ENCODE measurements around the gene TMEM168. TPM values are rescaled to one million over a fixed set of nuclear protein-coding genes. Genes with fewer than 3 reads are reported as not detected.
"Not testable (repeated sequence)": the region's sequence is repeated elsewhere in the genome, so short reads cannot be mapped to it uniquely, and the experiment has no call there.

Gene TMEM168
- total RNA-seq, 4 donors from 2014 or later, result 10.3 to 119 (median 52.8) TPM

- peaks cover 0 to 29% of the 10 kb centered on the region in 2 donors for H3K9me3 ChIP-seq
- intact Hi-C loops (cut with DNase I; ENCODE audit: low total_unique reads), result no loop called here
- TF ChIP-seq CTCF (IDR thresholded peaks at IDR 0.05) (no peak), POLR2A (IDR thresholded peaks at IDR 0.05) (no peak)
- no peaks in the 10 kb centered on the region for H3K4me1 ChIP-seq
- H3K36me3 ChIP-seq, result no peaks in the 10 kb centered on the region
- no peak overlapping the region for H3K27ac ChIP-seq
- H3K27me3 ChIP-seq, result no peaks in the 10 kb centered on the region
- DNase-seq, result no peak
- H3K4me3 ChIP-seq, result no peak overlapping the region
Measured at GRCh38 chr7:112735261-112735660, 54.9 kb downstream of the TMEM168 start.

GRCh38 chr7:112731324-112731723 lies 58.9 kb downstream of the TMEM168 start:
- H3K4me3 ChIP-seq; H3K36me3 ChIP-seq; intact Hi-C loops (cut with DNase I; ENCODE audit: low total_unique reads); H3K4me1 ChIP-seq; H3K27me3 ChIP-seq; H3K27ac ChIP-seq; DNase-seq: not testable (repeated sequence)
- peaks cover 0 to 20% of the 10 kb centered on the region in 2 donors for H3K9me3 ChIP-seq

GRCh38 chr7:112726076-112726475 lies 64.1 kb downstream of the TMEM168 start:
- intact Hi-C loops (cut with DNase I; ENCODE audit: low total_unique reads), result no loop called here
- Histone ChIP-seq H3K9me3 (no peaks in the 10 kb centered on the region), H3K36me3 (no peaks in the 10 kb centered on the region), H3K27me3 (no peaks in the 10 kb centered on the region), H3K4me3 (no peak overlapping the region), H3K4me1 (no peaks in the 10 kb centered on the region), H3K27ac (no peak overlapping the region)
- TF ChIP-seq POLR2A (IDR thresholded peaks at IDR 0.05), result no peak
- no peak for TF ChIP-seq CTCF (IDR thresholded peaks at IDR 0.05)
- DNase-seq, result no peak

- Histone ChIP-seq H3K4me3 (no peak overlapping the region), H3K27me3 (no peaks in the 10 kb centered on the region), H3K4me1 (no peaks in the 10 kb centered on the region), H3K36me3 (no peaks in the 10 kb centered on the region), H3K27ac (no peak overlapping the region), H3K9me3 (no peaks in the 10 kb centered on the region)
- no peak for DNase-seq
- TF ChIP-seq CTCF (IDR thresholded peaks at IDR 0.05), result no peak
- no peak for TF ChIP-seq POLR2A (IDR thresholded peaks at IDR 0.05)
- intact Hi-C loops (cut with DNase I; ENCODE audit: low total_unique reads), result no loop called here
Measured at GRCh38 chr7:112723416-112723815, 66.8 kb downstream of the TMEM168 start.

GRCh38 chr7:112721366-112721765 lies 68.8 kb downstream of the TMEM168 start:
- Histone ChIP-seq H3K9me3 (no peaks in the 10 kb centered on the region), H3K4me1 (no peaks in the 10 kb centered on the region), H3K4me3 (no peak overlapping the region), H3K27me3 (no peaks in the 10 kb centered on the region), H3K27ac (no peak overlapping the region), H3K36me3 (no peaks in the 10 kb centered on the region)
- intact Hi-C loops (cut with DNase I; ENCODE audit: low total_unique reads), result no loop called here
- DNase-seq, result no peak
- TF ChIP-seq CTCF (IDR thresholded peaks at IDR 0.05) (no peak), POLR2A (IDR thresholded peaks at IDR 0.05) (no peak)

- no peaks in the 10 kb centered on the region for H3K27me3 ChIP-seq
- no peak overlapping the region for H3K27ac ChIP-seq
- no peak for TF ChIP-seq CTCF (IDR thresholded peaks at IDR 0.05)
- intact Hi-C loops (cut with DNase I; ENCODE audit: low total_unique reads), result no loop called here
- no peaks in the 10 kb centered on the region for H3K9me3 ChIP-seq
- H3K4me3 ChIP-seq, result no peak overlapping the region
- H3K4me1 ChIP-seq, result no peaks in the 10 kb centered on the region
- DNase-seq, result no peak
- H3K36me3 ChIP-seq, result no peaks in the 10 kb centered on the region
Measured at GRCh38 chr7:112715525-112715924, 74.7 kb downstream of the TMEM168 start.

Measured in uterus (tissue), 4 donors.